Stimulated activated naive CD8-positive, alpha-beta T cell treated with anti-CD3 and anti-CD28 coated beads, Interleukin-15, amount 100 ng/mL, for 72 hours (primary cell): ENCODE results near the gene OR12D2.
"Not testable (repeated sequence)": the region's sequence is repeated elsewhere in the genome, so short reads cannot be mapped to it uniquely, and the experiment has no call there.

Experiments used
- ATAC-seq: fragments of 150-1000 bp; cut with Tn5 transposase; 2 replicates; pipeline ENCODE4 v1.10.0; 2021; ENCODE audit warnings: mild to moderate bottlenecking, moderate library complexity
- DNase-seq, 2 donors: peaks; one replicate each; pipeline ENCODE4 v3.0.0; 2021 to 2022
- H3K27ac Mint-ChIP-seq, 2 donors: one replicate each; pipeline ENCODE4 v1.8.0; 2022; ENCODE audit warnings: mild to moderate bottlenecking in 2 of 2, mixed read lengths in 2 of 2, moderate library complexity in 2 of 2
- H3K27me3 Mint-ChIP-seq: one replicate; pipeline ENCODE4 v1.8.0; 2022; ENCODE audit warnings: mixed read lengths
- H3K4me1 Mint-ChIP-seq: one replicate; pipeline ENCODE4 v1.8.0; 2022; ENCODE audit warnings: mild to moderate bottlenecking, mixed read lengths
- H3K4me3 Mint-ChIP-seq, 2 donors: one replicate each; pipeline ENCODE4 v1.8.0; 2022; ENCODE audit warnings: mild to moderate bottlenecking in 2 of 2, mixed read lengths in 2 of 2, moderate library complexity in 1 of 2
- H3K9me3 Mint-ChIP-seq, 2 donors: one replicate each; pipeline ENCODE4 v1.8.0; 2022; ENCODE audit warnings: mixed read lengths in 2 of 2

Gene OR12D2, protein sequence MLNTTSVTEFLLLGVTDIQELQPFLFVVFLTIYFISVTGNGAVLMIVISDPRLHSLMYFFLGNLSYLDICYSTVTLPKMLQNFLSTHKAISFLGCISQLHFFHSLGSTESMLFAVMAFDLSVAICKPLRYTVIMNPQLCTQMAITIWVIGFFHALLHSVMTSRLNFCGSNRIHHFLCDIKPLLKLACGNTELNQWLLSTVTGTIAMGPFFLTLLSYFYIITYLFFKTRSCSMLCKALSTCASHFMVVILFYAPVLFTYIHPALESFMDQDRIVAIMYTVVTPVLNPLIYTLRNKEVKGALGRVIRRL

GRCh38 chr6:29395331-29395730 lies at the start of gene OR12D2:
OR12D2 (plus strand) TSS chr6:29395631; CDS start chr6:29396700, 1,069 bp downstream.
- Mint-ChIP-seq H3K4me1 (no peaks in the 10 kb centered on the region), H3K4me3 (no peak within 1 kb of the TSS), H3K27ac (no peak within 1 kb of the TSS), H3K9me3 (no peaks in the 10 kb centered on the region), H3K27me3 (peaks cover 57% of the 10 kb centered on the region)
- DNase-seq (no peak), ATAC-seq (no peak)

GRCh38 chr6:29349348-29349747 lies 46.1 kb upstream of the OR12D2 start:
- not testable (repeated sequence) for DNase-seq, H3K4me3 Mint-ChIP-seq, ATAC-seq, H3K27ac Mint-ChIP-seq, H3K4me1 Mint-ChIP-seq
- Mint-ChIP-seq H3K9me3 (peaks cover 15 to 17% of the 10 kb centered on the region in 2 donors), H3K27me3 (peaks cover 26% of the 10 kb centered on the region)

- ATAC-seq = no peak
- no peaks in the 10 kb centered on the region for H3K4me1 Mint-ChIP-seq
- H3K27me3 Mint-ChIP-seq = peaks cover 47% of the 10 kb centered on the region
Observed at GRCh38 chr6:29354980-29355379, 40.5 kb upstream of the OR12D2 start.

DNA sequence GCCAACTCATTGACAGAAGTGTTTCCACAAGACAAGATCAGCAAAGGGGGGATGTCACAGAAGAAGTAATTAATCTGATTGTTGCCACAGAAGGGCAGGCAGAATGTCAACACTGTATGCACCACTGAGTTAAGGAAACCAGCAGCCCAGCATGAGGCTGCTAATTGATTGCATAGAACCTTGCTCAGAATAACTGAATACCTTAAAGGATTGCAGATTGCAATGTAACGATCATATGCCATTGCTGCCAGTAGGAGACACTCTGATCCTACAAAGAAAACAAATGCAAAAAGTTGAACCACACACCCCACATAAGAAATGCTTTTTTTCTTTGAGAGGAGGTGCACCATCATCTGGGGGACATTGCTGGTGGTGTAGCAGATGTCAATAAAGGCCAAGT lies 39.8 kb upstream of the OR12D2 start:
- ATAC-seq = no peak
- H3K27ac Mint-ChIP-seq = no peak overlapping the region
- DNase-seq = no peak
- no peaks in the 10 kb centered on the region for H3K4me1 Mint-ChIP-seq
- no peak overlapping the region for H3K4me3 Mint-ChIP-seq
- H3K9me3 Mint-ChIP-seq = peaks cover 15 to 17% of the 10 kb centered on the region in 2 donors
- H3K27me3 Mint-ChIP-seq = peaks cover 53% of the 10 kb centered on the region

More at GRCh38 chr6:29354980-29355379, 40.5 kb upstream of the OR12D2 start:
- Mint-ChIP-seq H3K27ac (no peak overlapping the region), H3K4me3 (no peak overlapping the region), H3K9me3 (peaks cover 15 to 17% of the 10 kb centered on the region in 2 donors)
- DNase-seq = no peak

GRCh38 chr6:29368765-29369164 lies 26.7 kb upstream of the OR12D2 start, which contains the start of gene OR5V1:
OR5V1 (minus strand) TSS chr6:29368865; CDS start chr6:29356195, 12,670 bp downstream.
- no peak within 1 kb of the TSS for H3K4me3 Mint-ChIP-seq
- no peak for DNase-seq
- H3K9me3 Mint-ChIP-seq = no peaks in the 10 kb centered on the region
- ATAC-seq = no peak
- peaks cover 21% of the 10 kb centered on the region for H3K27me3 Mint-ChIP-seq
- no peak within 1 kb of the TSS for H3K27ac Mint-ChIP-seq
- no peaks in the 10 kb centered on the region for H3K4me1 Mint-ChIP-seq

- H3K4me3 Mint-ChIP-seq = no peak within 1 kb of the TSS
- no peak within 1 kb of the TSS for H3K27ac Mint-ChIP-seq
- H3K9me3 Mint-ChIP-seq = no peaks in the 10 kb centered on the region
- H3K27me3 Mint-ChIP-seq = peaks cover 25% of the 10 kb centered on the region
- ATAC-seq = no peak
- no peak for DNase-seq
- H3K4me1 Mint-ChIP-seq = no peaks in the 10 kb centered on the region
Observed at GRCh38 chr6:29375191-29375590, 20.2 kb upstream of the OR12D2 start, which contains the start of gene OR12D3. OR12D3 (minus strand) TSS chr6:29375291; CDS start chr6:29375287, 4 bp downstream.

DNA sequence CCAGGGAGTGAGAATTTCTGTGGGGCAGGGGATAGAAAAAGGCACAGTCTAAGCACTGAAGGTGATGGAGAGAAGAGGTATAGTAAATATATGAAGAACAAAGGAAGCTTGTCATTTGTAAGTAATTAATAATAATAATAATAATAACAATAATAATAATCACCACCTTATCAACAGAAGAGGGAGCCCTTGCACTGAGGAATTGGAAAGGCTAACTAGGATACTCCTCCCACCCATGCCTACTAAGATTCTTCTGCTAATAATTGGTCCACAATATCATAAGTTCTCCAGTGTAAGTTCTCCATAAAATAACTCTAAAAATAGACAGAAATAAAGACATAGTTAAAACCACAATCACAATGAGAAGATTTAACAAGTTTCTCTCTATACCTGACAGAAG lies 19.4 kb upstream of the OR12D2 start:
- H3K4me3 Mint-ChIP-seq = no peak overlapping the region
- ATAC-seq (no peak), DNase-seq (no peak)
- no peaks in the 10 kb centered on the region for H3K4me1 Mint-ChIP-seq
- peaks cover 25% of the 10 kb centered on the region for H3K27me3 Mint-ChIP-seq
- no peaks in the 10 kb centered on the region for H3K9me3 Mint-ChIP-seq
- no peak overlapping the region for H3K27ac Mint-ChIP-seq

DNA sequence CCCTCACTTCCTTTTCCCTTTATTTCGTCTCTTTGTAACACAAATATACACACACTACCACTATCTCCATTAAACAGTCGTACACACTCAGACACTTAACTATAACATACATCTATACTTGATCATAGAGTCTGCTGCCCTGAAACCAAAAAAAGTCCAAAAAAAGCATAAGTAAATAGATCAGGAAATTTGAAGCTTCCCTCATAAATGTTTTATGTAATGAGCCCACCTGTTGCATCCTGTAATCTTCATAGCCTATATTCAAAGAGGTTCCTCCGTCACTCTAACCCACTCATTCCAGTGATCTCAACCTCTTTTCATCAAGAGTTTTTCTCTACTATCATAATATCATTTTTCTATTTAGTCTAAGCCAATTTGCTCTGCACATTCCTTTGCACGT lies 6.9 kb upstream of the OR12D2 start:
- Mint-ChIP-seq H3K9me3 (no peaks in the 10 kb centered on the region), H3K4me1 (no peaks in the 10 kb centered on the region), H3K27me3 (peaks cover 46% of the 10 kb centered on the region), H3K4me3 (no peak overlapping the region), H3K27ac (no peak overlapping the region)
- DNase-seq (no peak), ATAC-seq (no peak)

DNA sequence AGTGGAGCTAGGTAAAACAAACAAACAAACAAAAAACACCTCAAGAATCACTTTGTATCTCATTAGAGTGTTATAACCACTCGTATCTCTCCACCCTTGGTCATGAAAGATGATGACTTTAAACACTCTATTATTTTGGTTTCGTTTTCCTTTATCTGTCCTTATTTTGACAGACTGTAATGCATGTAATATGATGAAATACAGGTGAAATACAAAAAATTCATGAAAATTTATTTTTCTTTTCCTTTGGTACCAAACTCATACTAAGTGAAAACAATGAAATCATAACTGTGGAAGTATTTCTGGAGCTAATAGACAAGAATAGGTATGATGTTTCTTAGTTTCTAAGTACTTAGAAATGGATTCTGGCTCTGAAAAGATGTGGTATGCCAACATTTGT lies 4.1 kb downstream of the OR12D2 start:
- Mint-ChIP-seq H3K27ac (no peak overlapping the region), H3K4me3 (no peak overlapping the region), H3K27me3 (peaks cover 57% of the 10 kb centered on the region), H3K9me3 (no peaks in the 10 kb centered on the region), H3K4me1 (no peaks in the 10 kb centered on the region)
- DNase-seq = no peak
- ATAC-seq = no peak

DNA sequence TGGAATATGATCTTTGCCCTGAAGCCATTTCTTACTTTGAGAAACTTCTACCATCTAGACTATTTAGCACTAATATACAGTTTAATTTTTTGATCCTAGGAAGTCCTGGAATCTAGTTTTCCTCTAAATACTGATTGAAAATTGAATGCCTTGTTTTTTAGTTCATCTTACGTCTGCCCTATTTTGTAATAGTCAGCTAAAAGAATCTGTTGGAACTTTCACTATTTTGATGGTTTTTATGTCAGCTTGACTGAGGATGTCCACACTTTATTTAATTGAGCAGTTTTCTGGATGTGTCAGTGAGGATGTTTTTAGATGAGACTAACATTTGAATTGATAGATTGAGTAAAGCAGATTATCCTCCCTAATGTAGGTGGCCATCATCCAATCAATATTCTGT lies 8.4 kb downstream of the OR12D2 start:
- no peak overlapping the region for H3K4me3 Mint-ChIP-seq
- ATAC-seq (no peak), DNase-seq (no peak)
- peaks cover 0 to 5% of the 10 kb centered on the region in 2 donors for H3K9me3 Mint-ChIP-seq
- no peaks in the 10 kb centered on the region for H3K4me1 Mint-ChIP-seq
- H3K27ac Mint-ChIP-seq = no peak overlapping the region
- H3K27me3 Mint-ChIP-seq = peaks cover 52% of the 10 kb centered on the region

DNA sequence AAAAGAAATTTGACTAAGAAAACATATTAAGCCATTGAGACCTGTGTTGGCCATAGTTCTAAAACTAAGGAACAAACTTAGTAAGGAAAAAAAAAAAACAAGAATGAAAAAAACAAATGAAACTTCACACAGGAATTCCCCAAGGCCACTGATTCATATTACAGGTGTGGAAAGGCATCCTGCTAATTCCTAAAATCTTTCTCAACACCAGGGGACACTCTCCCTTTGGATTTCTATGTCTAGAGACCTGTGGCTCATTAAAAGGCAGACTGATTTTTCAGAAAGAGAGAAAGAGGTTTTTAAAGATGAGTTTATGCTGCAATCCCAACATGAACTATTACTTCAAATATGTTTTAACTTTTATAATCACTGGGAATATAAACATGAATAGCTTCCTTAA lies 19.2 kb downstream of the OR12D2 start, which contains the start of gene OR12D1:
Gene OR12D1, plus strand, starts transcription at position 341 of the 400 bp plus-strand sequence.
- peaks cover 22 to 30% of the 10 kb centered on the region in 2 donors for H3K9me3 Mint-ChIP-seq
- DNase-seq = no peak
- ATAC-seq = no peak
- no peak within 1 kb of the TSS for H3K4me3 Mint-ChIP-seq
- H3K27ac Mint-ChIP-seq = no peak within 1 kb of the TSS
- H3K27me3 Mint-ChIP-seq = peaks cover 44% of the 10 kb centered on the region
- H3K4me1 Mint-ChIP-seq = no peaks in the 10 kb centered on the region

DNA sequence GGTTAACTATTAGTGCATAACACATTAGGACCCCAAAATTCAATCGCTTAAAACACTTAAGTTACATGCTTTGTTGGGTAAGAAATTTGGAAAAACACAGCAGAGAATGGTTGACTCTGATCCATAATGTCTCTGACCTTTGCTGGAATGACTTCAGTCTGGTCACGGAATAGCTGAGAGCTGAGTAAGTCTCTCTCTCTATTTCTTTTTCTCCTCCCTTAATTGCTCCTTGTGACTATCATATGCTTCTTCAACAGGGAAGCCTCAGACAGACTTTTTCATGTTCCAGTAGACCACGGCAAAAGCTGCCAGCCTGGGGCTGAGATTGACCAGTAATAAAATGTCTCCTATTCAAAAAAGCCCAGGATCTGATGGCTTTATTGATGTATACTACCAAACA lies 24.1 kb downstream of the OR12D2 start:
- peaks cover 30% of the 10 kb centered on the region for H3K27me3 Mint-ChIP-seq
- DNase-seq = no peak
- ATAC-seq = no peak
- H3K27ac Mint-ChIP-seq = no peak overlapping the region
- H3K9me3 Mint-ChIP-seq = no peaks in the 10 kb centered on the region
- no peak overlapping the region for H3K4me3 Mint-ChIP-seq
- no peaks in the 10 kb centered on the region for H3K4me1 Mint-ChIP-seq

DNA sequence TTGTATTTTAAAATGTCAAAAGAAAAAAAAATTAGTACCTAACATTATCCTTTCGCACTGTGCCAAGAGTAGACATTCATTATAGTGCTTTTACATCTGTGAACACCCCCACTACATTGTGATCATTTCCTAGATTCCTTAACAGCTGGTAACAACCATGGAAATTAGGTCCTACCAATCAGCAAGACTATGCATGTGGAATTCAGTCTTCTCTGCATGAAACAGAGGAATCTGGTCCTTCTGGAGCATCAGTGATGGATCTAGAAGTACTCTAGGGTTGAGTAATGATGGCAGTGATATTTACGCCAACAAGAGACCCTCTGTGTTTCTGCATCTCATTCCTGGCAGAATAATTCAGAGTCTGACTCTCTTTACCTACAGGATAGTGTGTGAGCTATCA lies 28.7 kb downstream of the OR12D2 start:
- no peak overlapping the region for H3K4me3 Mint-ChIP-seq

GRCh38 chr6:29424575-29424974 lies 29.1 kb downstream of the OR12D2 start:
- no peak overlapping the region for H3K4me3 Mint-ChIP-seq
- no peak overlapping the region for H3K27ac Mint-ChIP-seq
- H3K27me3 Mint-ChIP-seq = peaks cover 44% of the 10 kb centered on the region
- H3K9me3 Mint-ChIP-seq = no peaks in the 10 kb centered on the region
- no peaks in the 10 kb centered on the region for H3K4me1 Mint-ChIP-seq
- peak; percentile 84 for ATAC-seq
- peak in 1 of 2 donors; percentile 12 for DNase-seq

More for the DNA sequence above, 28.7 kb downstream of the OR12D2 start:
- H3K27me3 Mint-ChIP-seq = peaks cover 44% of the 10 kb centered on the region
- H3K27ac Mint-ChIP-seq = no peak overlapping the region
- ATAC-seq (no peak), DNase-seq (no peak)
- H3K4me1 Mint-ChIP-seq = no peaks in the 10 kb centered on the region
- H3K9me3 Mint-ChIP-seq = no peaks in the 10 kb centered on the region

GRCh38 chr6:29425075-29425474 lies 29.6 kb downstream of the OR12D2 start:
- no peak for ATAC-seq
- Mint-ChIP-seq H3K9me3 (no peaks in the 10 kb centered on the region), H3K27ac (no peak overlapping the region), H3K27me3 (peaks cover 44% of the 10 kb centered on the region), H3K4me3 (no peak overlapping the region), H3K4me1 (no peaks in the 10 kb centered on the region)
- no peak for DNase-seq

DNA sequence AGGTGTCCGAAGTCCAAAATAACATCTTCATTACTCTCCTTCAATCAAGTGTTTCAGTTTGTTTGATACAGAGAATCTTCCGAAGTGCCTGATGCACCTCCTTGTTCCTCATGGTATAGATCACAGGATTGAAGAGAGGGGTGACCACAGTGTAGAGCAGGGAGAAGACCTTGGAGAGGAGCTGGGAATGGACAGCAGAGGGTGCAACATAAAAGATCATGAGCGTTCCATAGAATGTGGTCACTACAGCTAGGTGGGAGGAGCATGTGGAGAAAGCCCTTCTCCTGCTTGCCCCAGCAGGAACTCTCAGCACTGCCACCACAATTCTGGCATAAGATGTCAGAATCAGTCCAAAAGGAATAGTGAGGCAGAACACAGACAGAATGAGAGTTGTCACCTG lies 31.2 kb downstream of the OR12D2 start:
- no peak for ATAC-seq
- no peaks in the 10 kb centered on the region for H3K4me1 Mint-ChIP-seq
- peaks cover 33% of the 10 kb centered on the region for H3K27me3 Mint-ChIP-seq
- no peak overlapping the region for H3K4me3 Mint-ChIP-seq
- no peak overlapping the region for H3K27ac Mint-ChIP-seq
- H3K9me3 Mint-ChIP-seq = no peaks in the 10 kb centered on the region
- DNase-seq = no peak
